BJ (cell line): ENCODE measurements around the gene POLR3GL. TPM values are rescaled to one million over a fixed set of nuclear protein-coding genes. Genes with fewer than 3 reads are reported as not detected.

Experiments
- CTCF ChIA-PET: fragments of 350-600 bp; formaldehyde crosslinking; extraction: SDS; loops from one replicate; lab custom pipeline; 2021; ENCODE audit warnings: antibody characterized with exemption, inconsistent platforms; lab: Yijun Ruan, JAX
- POLR2A ChIA-PET: fragments of 300-600 bp; sonication (Branson Sonifier 250); formaldehyde crosslinking; extraction: SDS; loops from one replicate; lab custom pipeline; 2021; ENCODE audit warnings: antibody characterized with exemption; lab: Charles Lee
- DNase-seq: peaks from one replicate; pipeline ENCODE4 v3.0.0-alpha.2; 2011; ENCODE audit warnings: low read depth
- H3K27me3 ChIP-seq: 2 replicates; pipeline ENCODE4 v1.6.0; 2011; ENCODE audit warnings: low read length; ENCODE audit not compliant: control insufficient read depth, insufficient read depth
- H3K36me3 ChIP-seq: 2 replicates; pipeline ENCODE4 v1.5.1; 2011; ENCODE audit warnings: low read length; ENCODE audit not compliant: control insufficient read depth, insufficient read depth
- H3K4me3 ChIP-seq: 2 replicates; pipeline ENCODE4 v1.5.1; 2011; ENCODE audit warnings: low read depth, mild to moderate bottlenecking, control low read depth, low read length
- polyA plus RNA-seq: library from polyadenylated mRNA; depleted of rRNA; stranded (reverse); fragments of >200 nt; gene quantifications from 2 replicates; pipeline ENCODE4 v1.2.3, GENCODE V29; 2011
- TF ChIP-seq, protein P1 (sequence below): IDR thresholded peaks from 2 replicates; pipeline ENCODE4 v1.5.1; 2011; ENCODE audit warnings: low read depth, mild to moderate bottlenecking, control low read depth, inconsistent platforms, low read length, moderate library complexity; ENCODE audit not compliant: insufficient read depth

POLR3GL gene
- polyA plus RNA-seq, 1 experiment = 13.2 TPM

- no peak overlapping the region for H3K4me3 ChIP-seq
- CTCF ChIA-PET = interaction anchor here (0.8 to 3.6 kb wide), 9 partner anchors 8 to 171 kb away, joined by 3 to 31 read pairs (median 13); partner anchors contain the start of genes NUDT17, PIAS3 and RBM8A
- no peaks in the 10 kb centered on the region for H3K36me3 ChIP-seq
- POLR2A ChIA-PET = interaction anchor here (0.7 kb wide), 1 partner anchor 89 kb away, joined by 5 read pairs; no protein-coding TSS in a partner anchor
- no peak for DNase-seq
- peaks cover 1% of the 10 kb centered on the region; the same call in 1 of the 2 replicates for H3K27me3 ChIP-seq
- TF ChIP-seq, protein P1, sequence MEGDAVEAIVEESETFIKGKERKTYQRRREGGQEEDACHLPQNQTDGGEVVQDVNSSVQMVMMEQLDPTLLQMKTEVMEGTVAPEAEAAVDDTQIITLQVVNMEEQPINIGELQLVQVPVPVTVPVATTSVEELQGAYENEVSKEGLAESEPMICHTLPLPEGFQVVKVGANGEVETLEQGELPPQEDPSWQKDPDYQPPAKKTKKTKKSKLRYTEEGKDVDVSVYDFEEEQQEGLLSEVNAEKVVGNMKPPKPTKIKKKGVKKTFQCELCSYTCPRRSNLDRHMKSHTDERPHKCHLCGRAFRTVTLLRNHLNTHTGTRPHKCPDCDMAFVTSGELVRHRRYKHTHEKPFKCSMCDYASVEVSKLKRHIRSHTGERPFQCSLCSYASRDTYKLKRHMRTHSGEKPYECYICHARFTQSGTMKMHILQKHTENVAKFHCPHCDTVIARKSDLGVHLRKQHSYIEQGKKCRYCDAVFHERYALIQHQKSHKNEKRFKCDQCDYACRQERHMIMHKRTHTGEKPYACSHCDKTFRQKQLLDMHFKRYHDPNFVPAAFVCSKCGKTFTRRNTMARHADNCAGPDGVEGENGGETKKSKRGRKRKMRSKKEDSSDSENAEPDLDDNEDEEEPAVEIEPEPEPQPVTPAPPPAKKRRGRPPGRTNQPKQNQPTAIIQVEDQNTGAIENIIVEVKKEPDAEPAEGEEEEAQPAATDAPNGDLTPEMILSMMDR = no peak
Observed at GRCh38 chr1:146016891-146017290, 52.4 kb downstream of the POLR3GL start.

DNA sequence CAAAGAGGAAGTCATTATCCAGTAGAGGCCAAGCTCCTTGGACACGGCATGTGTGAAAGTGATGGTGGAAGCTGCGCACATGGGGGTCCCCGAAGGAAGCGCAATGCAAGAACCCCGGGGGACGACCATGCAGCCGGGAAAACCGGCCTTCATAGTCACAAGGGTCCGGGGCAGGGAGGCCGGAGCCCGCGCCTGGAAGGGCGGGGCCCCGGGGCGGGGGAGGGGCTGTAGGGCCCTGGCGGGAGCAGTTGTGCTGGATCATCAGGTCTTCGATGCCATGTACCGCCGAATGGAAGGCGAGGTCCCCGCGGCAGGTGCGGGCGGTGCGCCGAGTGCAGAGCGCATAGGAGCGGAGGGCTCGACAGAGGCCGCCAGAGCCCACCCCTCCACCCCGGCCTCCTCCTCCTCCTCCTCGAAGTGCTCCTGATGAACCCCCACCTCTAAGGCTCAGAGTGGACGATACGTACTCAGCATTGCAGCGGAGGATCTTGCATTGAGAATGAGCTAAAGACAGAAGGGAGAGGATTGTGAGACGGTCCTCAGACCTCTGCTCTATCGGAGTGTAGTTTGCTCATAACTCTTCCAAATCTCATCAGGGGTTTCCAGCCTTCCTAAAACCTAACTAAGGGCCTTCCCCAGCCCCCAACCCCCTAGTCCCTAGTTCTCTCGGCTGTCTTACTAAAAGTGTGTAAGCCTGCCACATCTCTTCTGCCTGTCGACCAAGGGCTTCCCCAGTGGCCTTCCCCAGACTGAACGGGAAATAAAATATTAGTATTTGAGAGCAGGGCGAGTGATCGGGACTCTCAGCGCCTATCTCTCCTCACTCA, 55.0 kb downstream of the POLR3GL start:
- ChIA-PET CTCF (interaction anchor here (0.7 to 4.9 kb wide), 5 partner anchors 13 to 174 kb away, joined by 3 to 31 read pairs (median 13); partner anchors contain the start of gene NUDT17), POLR2A (no interaction called here)
- TF ChIP-seq, protein P1 = no peak
- peaks cover 3% of the 10 kb centered on the region; the same call in 1 of the 2 replicates for H3K27me3 ChIP-seq
- H3K36me3 ChIP-seq = no peaks in the 10 kb centered on the region
- H3K4me3 ChIP-seq = no peak overlapping the region
- no peak for DNase-seq

DNA sequence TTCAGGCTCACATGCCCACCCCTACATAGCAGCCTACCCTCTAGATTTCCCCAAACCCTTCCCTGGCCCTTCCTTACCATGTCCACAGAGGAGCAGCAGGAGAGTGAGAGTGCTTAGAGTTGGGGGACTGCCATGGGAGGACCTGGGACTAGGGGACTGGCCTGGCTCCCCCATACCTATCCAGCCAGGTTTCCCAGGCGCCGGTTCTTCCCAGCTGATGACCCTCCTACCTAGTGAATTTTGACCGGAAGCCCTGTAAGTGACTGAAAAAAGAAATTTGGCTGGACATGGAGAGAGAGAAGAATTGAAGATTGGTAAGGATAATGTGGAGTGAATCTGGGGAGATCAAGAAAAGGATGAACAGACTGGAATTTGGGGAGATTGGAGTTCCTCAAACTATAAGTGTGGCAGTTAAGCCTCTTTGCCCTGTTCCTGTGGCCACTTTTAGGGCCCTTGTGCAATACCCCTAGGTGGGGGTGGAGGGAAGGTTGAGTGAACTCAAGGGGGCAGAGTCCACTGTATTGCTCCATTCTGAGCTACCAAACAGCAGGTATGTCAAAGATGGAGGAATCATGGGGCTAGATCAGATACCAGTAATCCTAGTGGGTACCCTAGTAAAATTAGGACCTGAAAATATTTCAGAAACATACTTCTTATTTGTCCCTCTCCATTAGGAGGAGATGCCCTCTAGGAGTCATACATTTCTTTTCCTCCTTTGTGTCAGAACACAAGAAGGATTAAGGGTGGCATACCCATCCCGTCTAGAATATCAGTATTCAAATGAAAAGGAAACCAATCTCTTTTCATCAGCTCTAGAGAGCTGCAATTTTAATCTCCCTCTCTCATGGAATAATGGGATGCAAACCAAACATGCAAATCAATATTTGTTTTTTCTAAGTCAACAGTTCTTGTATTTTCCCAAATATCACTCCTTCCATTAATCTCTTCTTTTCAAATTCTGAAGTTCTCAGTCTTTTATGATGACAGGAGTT, 55.9 kb downstream of the POLR3GL start:
- Histone ChIP-seq H3K36me3 (no peaks in the 10 kb centered on the region), H3K4me3 (no peak overlapping the region), H3K27me3 (peaks cover 3% of the 10 kb centered on the region; the same call in 1 of the 2 replicates)
- CTCF ChIA-PET = interaction anchor here (1.1 to 4.9 kb wide), 6 partner anchors 9 to 137 kb away, joined by 3 to 26 read pairs (median 4); no protein-coding TSS in a partner anchor
- POLR2A ChIA-PET = no interaction called here
- TF ChIP-seq, protein P1 = no peak
- DNase-seq = no peak

DNA sequence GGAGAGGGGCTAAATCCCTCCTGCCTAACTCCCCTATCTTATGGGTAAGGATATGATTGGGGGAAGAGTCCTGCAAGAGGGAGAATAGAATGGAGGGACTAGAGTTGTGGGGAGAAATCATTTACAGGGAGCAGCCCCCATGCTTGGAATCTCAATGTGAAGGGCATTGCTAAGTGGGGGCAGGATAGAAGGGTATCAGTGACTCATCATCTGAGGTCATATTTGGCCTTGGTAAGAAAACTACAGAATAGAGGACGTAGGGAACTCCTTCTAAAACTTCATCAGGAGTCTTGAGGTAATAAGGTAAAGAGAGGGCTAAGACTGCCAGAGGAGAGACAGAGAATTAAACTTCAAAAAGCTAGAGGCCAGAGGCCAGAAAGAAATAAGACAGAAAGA, 56.6 kb downstream of the POLR3GL start:
- POLR2A ChIA-PET = no interaction called here
- no peaks in the 10 kb centered on the region for H3K36me3 ChIP-seq
- no peak for DNase-seq
- H3K27me3 ChIP-seq = peaks cover 3% of the 10 kb centered on the region; the same call in 1 of the 2 replicates
- TF ChIP-seq, protein P1 = no peak
- H3K4me3 ChIP-seq = no peak overlapping the region
- CTCF ChIA-PET = interaction anchor here (0.6 to 4.9 kb wide), 9 partner anchors 9 to 175 kb away, joined by 3 to 26 read pairs (median 4); partner anchors contain the start of gene NUDT17
